ENCODE results near the gene PPT1. TPM values are rescaled to one million over a fixed set of nuclear protein-coding genes. Genes with fewer than 3 reads are reported as not detected.
"Not testable (repeated sequence)": the region's sequence is repeated elsewhere in the genome, so short reads cannot be mapped to it uniquely, and the experiment has no call there.

The PPT1 gene
- total RNA-seq, 1 donor from 2014 or later, result 37.7 TPM

- Histone ChIP-seq H3K27ac (replicated peaks) (peak within 1 kb of the TSS; percentile 100), H3K4me3 (peak within 1 kb of the TSS; percentile 96), H3K27me3 (ENCODE audit: low read depth) (no peaks in the 10 kb centered on the region), H3K9me3 (replicated peaks) (no peaks in the 10 kb centered on the region), H3K4me1 (peaks cover 96% of the 10 kb centered on the region), H3K36me3 (peaks cover 7% of the 10 kb centered on the region)
- intact Hi-C loops (cut with micrococcal nuclease), result no loop called here
- TF ChIP-seq, protein P1, sequence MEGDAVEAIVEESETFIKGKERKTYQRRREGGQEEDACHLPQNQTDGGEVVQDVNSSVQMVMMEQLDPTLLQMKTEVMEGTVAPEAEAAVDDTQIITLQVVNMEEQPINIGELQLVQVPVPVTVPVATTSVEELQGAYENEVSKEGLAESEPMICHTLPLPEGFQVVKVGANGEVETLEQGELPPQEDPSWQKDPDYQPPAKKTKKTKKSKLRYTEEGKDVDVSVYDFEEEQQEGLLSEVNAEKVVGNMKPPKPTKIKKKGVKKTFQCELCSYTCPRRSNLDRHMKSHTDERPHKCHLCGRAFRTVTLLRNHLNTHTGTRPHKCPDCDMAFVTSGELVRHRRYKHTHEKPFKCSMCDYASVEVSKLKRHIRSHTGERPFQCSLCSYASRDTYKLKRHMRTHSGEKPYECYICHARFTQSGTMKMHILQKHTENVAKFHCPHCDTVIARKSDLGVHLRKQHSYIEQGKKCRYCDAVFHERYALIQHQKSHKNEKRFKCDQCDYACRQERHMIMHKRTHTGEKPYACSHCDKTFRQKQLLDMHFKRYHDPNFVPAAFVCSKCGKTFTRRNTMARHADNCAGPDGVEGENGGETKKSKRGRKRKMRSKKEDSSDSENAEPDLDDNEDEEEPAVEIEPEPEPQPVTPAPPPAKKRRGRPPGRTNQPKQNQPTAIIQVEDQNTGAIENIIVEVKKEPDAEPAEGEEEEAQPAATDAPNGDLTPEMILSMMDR (IDR thresholded peaks at IDR 0.05; ENCODE audit: borderline replicate concordance), result no peak
- peak; percentile 99 for DNase-seq
Observed at GRCh38 chr1:40040511-40041465, 56.3 kb downstream of the PPT1 start, which contains the start of gene CAP1. Gene CAP1, plus strand, starts transcription at chr1:40040729. Its CDS starts 18,618 bp downstream, at chr1:40059347.

DNA sequence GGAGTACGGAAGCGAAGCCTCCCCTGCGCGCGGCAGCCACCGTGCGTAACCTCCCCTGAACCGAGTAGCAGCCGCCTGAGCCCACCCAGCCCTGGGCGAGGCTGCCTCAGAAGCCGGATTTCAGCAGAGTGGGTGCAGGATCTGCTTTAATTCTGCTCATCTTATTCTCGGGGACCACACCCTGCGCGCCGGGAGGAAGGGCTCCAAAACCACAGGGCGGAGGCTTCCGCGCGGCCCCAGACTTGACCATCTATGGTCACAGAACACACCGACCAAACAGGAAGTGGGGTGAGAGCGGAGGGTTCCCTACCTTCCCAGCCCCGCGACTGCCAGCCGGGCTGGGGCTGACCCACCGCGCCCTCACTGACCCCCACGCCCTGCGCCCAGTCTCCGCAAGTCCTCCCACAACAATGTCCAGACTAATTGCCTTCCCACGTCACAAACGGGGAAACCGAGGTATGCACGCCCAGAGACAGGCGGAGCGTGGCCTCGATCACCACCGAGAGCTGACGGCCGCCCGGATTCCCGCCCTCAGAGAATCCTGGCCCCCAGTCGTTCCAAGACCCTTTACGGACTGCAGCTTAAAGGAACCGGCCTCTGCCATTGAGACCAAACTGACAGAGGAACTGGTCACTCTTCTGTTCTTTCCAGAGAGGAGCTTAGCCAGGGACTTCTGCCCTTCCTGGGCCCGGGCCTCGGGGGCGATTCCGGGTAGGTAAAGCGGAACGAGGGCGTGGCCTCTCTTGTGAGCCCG lies 57.1 kb downstream of the PPT1 start:
- Histone ChIP-seq H3K9me3 (replicated peaks) (no peaks in the 10 kb centered on the region), H3K36me3 (peaks cover 7% of the 10 kb centered on the region), H3K27me3 (ENCODE audit: low read depth) (no peaks in the 10 kb centered on the region), H3K4me1 (peaks cover 96% of the 10 kb centered on the region), H3K4me3 (peak overlapping the region; percentile 96), H3K27ac (replicated peaks) (peak overlapping the region; percentile 100)
- TF ChIP-seq, protein P1 (IDR thresholded peaks at IDR 0.05; ENCODE audit: borderline replicate concordance), result no peak
- DNase-seq, result peak; percentile 92
- intact Hi-C loops (cut with micrococcal nuclease), result no loop called here

- H3K4me1 ChIP-seq, result peaks cover 95% of the 10 kb centered on the region
Observed at GRCh38 chr1:40039245-40039756, 57.8 kb downstream of the PPT1 start.

GRCh38 chr1:40038697-40039096 lies 58.4 kb downstream of the PPT1 start:
- intact Hi-C loops (cut with micrococcal nuclease), result no loop called here
- TF ChIP-seq, protein P1 (IDR thresholded peaks at IDR 0.05; ENCODE audit: borderline replicate concordance), result no peak
- peak overlapping the region; percentile 100 for H3K27ac ChIP-seq (replicated peaks)
- peak overlapping the region; percentile 96 for H3K4me3 ChIP-seq
- H3K27me3 ChIP-seq (ENCODE audit: low read depth), result no peaks in the 10 kb centered on the region
- peaks cover 7% of the 10 kb centered on the region for H3K36me3 ChIP-seq
- H3K9me3 ChIP-seq (replicated peaks), result no peaks in the 10 kb centered on the region
- peaks cover 90% of the 10 kb centered on the region for H3K4me1 ChIP-seq
- DNase-seq, result no peak

More at GRCh38 chr1:40039245-40039756, 57.8 kb downstream of the PPT1 start:
- no peak for DNase-seq
- intact Hi-C loops (cut with micrococcal nuclease), result no loop called here
- TF ChIP-seq, protein P1 (IDR thresholded peaks at IDR 0.05; ENCODE audit: borderline replicate concordance), result no peak
- H3K27ac ChIP-seq (replicated peaks), result peak overlapping the region; percentile 100
- no peaks in the 10 kb centered on the region for H3K9me3 ChIP-seq (replicated peaks)
- peak overlapping the region; percentile 96 for H3K4me3 ChIP-seq
- peaks cover 7% of the 10 kb centered on the region for H3K36me3 ChIP-seq
- no peaks in the 10 kb centered on the region for H3K27me3 ChIP-seq (ENCODE audit: low read depth)

DNA sequence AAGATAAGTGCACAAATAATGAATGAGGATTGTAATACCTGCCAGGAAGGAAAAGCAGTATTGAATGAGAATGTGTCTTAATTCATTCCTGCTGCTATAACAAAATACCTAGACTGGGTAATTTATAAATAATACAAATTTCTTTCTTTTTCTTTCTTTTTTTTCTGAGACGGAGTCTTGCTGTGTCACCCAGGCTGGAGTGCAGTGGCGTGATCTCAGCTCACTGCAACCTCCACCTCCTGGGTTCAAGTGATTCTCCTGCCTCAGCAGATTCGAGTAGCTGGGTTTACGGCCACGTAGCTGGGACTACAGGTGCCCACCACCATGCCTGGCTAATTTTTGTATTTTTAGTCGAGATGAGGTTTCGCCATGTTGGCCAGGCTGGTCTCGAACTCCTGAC lies 59.8 kb downstream of the PPT1 start:
- H3K9me3 ChIP-seq (replicated peaks); H3K4me3 ChIP-seq; DNase-seq; H3K36me3 ChIP-seq; intact Hi-C loops (cut with micrococcal nuclease); H3K27me3 ChIP-seq (ENCODE audit: low read depth): not testable (repeated sequence)
- peak overlapping the region; percentile 100 for H3K27ac ChIP-seq (replicated peaks)
- peaks cover 76% of the 10 kb centered on the region for H3K4me1 ChIP-seq
